Measurements from ENCODE around the gene CCR5AS.
A peak's percentile ranks its signal among the peaks of the same experiment; 100 is the strongest.

The CCR5AS gene

DNA sequence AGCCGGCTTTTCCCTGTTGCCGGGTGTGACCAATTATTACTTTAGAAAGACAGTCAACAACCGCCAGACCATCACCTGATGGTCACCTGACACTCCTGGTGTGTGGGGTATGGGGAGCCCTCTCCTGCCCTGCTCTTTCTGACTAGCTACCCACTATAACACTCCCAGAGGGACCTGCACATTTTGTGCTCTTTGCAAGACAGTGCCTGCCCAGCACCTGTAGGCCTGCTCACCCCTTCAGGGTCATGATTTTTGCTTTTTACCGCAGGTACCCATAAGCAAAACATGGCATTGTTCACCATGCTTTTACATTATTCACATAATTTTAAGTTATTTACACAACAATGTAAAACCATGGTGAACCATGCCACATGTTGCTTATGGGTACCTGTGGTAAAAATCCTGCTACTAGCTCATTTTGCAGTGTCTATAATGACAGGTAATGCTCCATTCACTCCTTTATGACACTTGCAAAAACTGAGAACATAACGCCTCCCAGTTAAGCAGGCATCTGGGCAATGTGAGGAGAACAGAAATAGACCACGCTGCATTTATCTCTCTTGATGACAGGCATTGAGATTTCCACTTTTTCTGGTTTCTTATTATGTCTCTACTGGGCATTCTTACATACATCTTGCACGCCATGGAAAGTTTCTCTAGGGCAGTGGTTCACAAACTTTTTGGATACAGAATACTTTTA lies 10.1 kb upstream of the CCR5AS start:
- H3K4me3 ChIP-seq (IDR thresholded peaks at IDR 0.05; ENCODE audit: insufficient read depth, low read depth, low read length): no peak overlapping the region
- peak overlapping the region; percentile 69 for H3K27ac ChIP-seq

DNA sequence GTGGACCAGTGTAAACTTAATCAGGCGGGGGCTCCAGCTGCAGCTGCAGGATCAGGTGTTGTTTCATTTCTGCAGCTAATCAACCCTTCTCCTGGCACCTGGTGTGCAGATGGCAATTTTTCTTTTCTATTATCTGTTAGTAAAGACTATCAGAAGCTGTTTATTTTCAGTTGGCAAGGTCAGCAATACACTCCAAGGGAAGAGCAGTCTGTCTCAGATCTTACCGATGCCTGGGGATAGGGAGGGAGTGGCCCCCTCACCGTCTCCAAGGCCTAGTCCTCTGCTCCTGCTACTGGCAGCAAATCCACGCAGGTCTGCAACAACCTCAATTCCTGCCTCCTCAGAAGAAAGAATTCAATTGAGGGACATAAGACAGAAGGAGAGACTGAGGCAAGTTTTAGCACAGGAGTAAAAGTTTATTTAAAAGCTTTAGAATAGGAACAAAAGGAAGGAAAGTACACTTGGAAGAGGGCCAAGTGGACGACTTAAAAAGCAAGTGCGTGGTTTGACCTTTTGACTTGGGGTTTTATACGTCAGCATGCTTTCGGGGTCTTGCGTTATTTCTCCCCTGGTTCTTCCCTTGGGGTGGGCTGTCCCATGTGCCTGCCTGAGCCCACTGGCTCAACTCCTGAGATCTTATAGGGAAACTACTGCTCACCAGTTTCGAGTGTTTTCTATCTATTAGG lies 9.4 kb upstream of the CCR5AS start:
- no peaks in the 10 kb centered on the region for H3K27me3 ChIP-seq (ENCODE audit: insufficient read depth, low read depth)
- no peak overlapping the region for H3K4me3 ChIP-seq (IDR thresholded peaks at IDR 0.05; ENCODE audit: insufficient read depth, low read depth, low read length)
- peaks cover 27% of the 10 kb centered on the region for H3K4me1 ChIP-seq (ENCODE audit: low read depth, poor library complexity, severe bottlenecking)
- no peaks in the 10 kb centered on the region for H4K20me1 ChIP-seq (ENCODE audit: insufficient read depth)
- H3K9ac ChIP-seq: peak overlapping the region; percentile 12; the same call in 1 of the 2 replicates
- no peaks in the 10 kb centered on the region for H3K79me2 ChIP-seq (ENCODE audit: insufficient read depth, low read depth)
- H2AFZ ChIP-seq (ENCODE audit: low read depth): no peak overlapping the region; the same call in 1 of the 2 replicates
- peak overlapping the region; percentile 69 for H3K27ac ChIP-seq
- peak overlapping the region; percentile 71 for H3K4me2 ChIP-seq
- TF ChIP-seq, protein P1, sequence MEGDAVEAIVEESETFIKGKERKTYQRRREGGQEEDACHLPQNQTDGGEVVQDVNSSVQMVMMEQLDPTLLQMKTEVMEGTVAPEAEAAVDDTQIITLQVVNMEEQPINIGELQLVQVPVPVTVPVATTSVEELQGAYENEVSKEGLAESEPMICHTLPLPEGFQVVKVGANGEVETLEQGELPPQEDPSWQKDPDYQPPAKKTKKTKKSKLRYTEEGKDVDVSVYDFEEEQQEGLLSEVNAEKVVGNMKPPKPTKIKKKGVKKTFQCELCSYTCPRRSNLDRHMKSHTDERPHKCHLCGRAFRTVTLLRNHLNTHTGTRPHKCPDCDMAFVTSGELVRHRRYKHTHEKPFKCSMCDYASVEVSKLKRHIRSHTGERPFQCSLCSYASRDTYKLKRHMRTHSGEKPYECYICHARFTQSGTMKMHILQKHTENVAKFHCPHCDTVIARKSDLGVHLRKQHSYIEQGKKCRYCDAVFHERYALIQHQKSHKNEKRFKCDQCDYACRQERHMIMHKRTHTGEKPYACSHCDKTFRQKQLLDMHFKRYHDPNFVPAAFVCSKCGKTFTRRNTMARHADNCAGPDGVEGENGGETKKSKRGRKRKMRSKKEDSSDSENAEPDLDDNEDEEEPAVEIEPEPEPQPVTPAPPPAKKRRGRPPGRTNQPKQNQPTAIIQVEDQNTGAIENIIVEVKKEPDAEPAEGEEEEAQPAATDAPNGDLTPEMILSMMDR (conservative IDR thresholded peaks at IDR 0.05; ENCODE audit: low read depth, low read length): no peak
- no peaks in the 10 kb centered on the region for H3K36me3 ChIP-seq (ENCODE audit: insufficient read depth)

More for the DNA sequence above, 10.1 kb upstream of the CCR5AS start:
- TF ChIP-seq, protein P1 (conservative IDR thresholded peaks at IDR 0.05; ENCODE audit: low read depth, low read length): no peak
- H3K9ac ChIP-seq: peak overlapping the region; percentile 12; the same call in 1 of the 2 replicates
- no peaks in the 10 kb centered on the region for H3K36me3 ChIP-seq (ENCODE audit: insufficient read depth)
- H4K20me1 ChIP-seq (ENCODE audit: insufficient read depth): no peaks in the 10 kb centered on the region
- peaks cover 27% of the 10 kb centered on the region for H3K4me1 ChIP-seq (ENCODE audit: low read depth, poor library complexity, severe bottlenecking)
- H3K79me2 ChIP-seq (ENCODE audit: insufficient read depth, low read depth): no peaks in the 10 kb centered on the region
- peak overlapping the region; percentile 71 for H3K4me2 ChIP-seq
- H3K27me3 ChIP-seq (ENCODE audit: insufficient read depth, low read depth): no peaks in the 10 kb centered on the region
- no peak overlapping the region; the same call in 1 of the 2 replicates for H2AFZ ChIP-seq (ENCODE audit: low read depth)

DNA sequence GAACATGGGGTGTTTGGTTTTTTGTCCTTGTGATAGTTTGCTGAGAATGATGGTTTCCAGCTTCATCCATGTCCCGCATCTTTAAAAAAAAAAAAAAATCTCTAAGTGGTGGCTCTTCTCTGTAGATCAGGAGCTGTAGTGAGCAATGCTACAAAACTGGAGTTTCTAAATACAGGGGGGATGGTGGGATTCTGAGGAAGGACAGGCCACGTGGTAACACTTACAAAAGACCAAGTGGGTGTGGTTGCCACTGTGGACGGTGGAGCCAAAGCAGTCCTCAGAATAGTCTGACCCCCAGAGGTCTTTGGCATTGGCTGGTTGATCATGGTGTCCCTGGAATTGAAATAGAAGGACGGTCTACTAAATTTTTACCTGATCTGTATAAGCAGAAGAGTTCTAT lies 7.9 kb upstream of the CCR5AS start:
- H3K27me3 ChIP-seq (ENCODE audit: insufficient read depth, low read depth): no peaks in the 10 kb centered on the region
- TF ChIP-seq, protein P1 (conservative IDR thresholded peaks at IDR 0.05; ENCODE audit: low read depth, low read length): no peak

DNA sequence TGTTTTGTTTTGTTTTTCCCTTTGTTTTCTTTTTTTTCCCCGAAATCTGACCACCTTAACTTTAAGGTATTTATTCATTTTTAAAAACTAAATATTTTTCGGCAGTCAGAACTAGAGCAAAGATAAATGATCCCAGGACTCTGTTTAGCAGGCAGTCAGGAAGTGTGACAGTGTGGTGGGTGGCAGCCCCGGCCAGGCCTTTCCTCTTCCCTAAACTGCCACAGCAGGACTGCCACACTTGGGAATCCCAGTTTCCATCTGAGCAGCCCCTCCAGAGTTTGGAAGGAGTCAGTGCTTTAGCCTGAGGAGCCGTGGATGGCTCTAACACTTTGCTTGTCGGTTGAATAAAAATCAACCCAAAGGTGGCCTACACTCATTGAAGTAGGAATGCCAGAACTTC lies 7.1 kb upstream of the CCR5AS start:
- no peaks in the 10 kb centered on the region for H3K27me3 ChIP-seq (ENCODE audit: insufficient read depth, low read depth)
- TF ChIP-seq, protein P1 (conservative IDR thresholded peaks at IDR 0.05; ENCODE audit: low read depth, low read length): no peak
- H3K79me2 ChIP-seq (ENCODE audit: insufficient read depth, low read depth): no peaks in the 10 kb centered on the region
- H3K4me3 ChIP-seq (IDR thresholded peaks at IDR 0.05; ENCODE audit: insufficient read depth, low read depth, low read length): no peak overlapping the region
- H3K4me1 ChIP-seq (ENCODE audit: low read depth, poor library complexity, severe bottlenecking): peaks cover 27% of the 10 kb centered on the region
- H4K20me1 ChIP-seq (ENCODE audit: insufficient read depth): no peaks in the 10 kb centered on the region
- H3K36me3 ChIP-seq (ENCODE audit: insufficient read depth): no peaks in the 10 kb centered on the region
- no peak overlapping the region for H3K4me2 ChIP-seq
- no peak overlapping the region for H2AFZ ChIP-seq (ENCODE audit: low read depth)
- no peak overlapping the region for H3K27ac ChIP-seq
- no peak overlapping the region for H3K9ac ChIP-seq

More for the DNA sequence above, 7.9 kb upstream of the CCR5AS start:
- H3K4me2 ChIP-seq: no peak overlapping the region
- no peak overlapping the region for H3K4me3 ChIP-seq (IDR thresholded peaks at IDR 0.05; ENCODE audit: insufficient read depth, low read depth, low read length)
- no peaks in the 10 kb centered on the region for H3K36me3 ChIP-seq (ENCODE audit: insufficient read depth)
- no peaks in the 10 kb centered on the region for H3K79me2 ChIP-seq (ENCODE audit: insufficient read depth, low read depth)
- H3K9ac ChIP-seq: no peak overlapping the region
- no peak overlapping the region for H3K27ac ChIP-seq
- H2AFZ ChIP-seq (ENCODE audit: low read depth): no peak overlapping the region
- peaks cover 27% of the 10 kb centered on the region for H3K4me1 ChIP-seq (ENCODE audit: low read depth, poor library complexity, severe bottlenecking)
- no peaks in the 10 kb centered on the region for H4K20me1 ChIP-seq (ENCODE audit: insufficient read depth)
